ENCODE measurements around the gene GCSAM.
"Not testable (repeated sequence)": the region's sequence is repeated elsewhere in the genome, so short reads cannot be mapped to it uniquely, and the experiment has no call there.

The GCSAM gene

GRCh38 chr3:112097378-112097777, 35.7 kb downstream of the GCSAM start:
- no peak for DNase-seq

GRCh38 chr3:112096176-112096575, 36.9 kb downstream of the GCSAM start:
- no peak for DNase-seq

- DNase-seq: no peak
These were observed 37.3 kb downstream of the GCSAM start for GRCh38 chr3:112095731-112096130.

GRCh38 chr3:112093180-112093522, 39.9 kb downstream of the GCSAM start:
- no peak for DNase-seq

- no peak for DNase-seq
These were observed 40.4 kb downstream of the GCSAM start for GRCh38 chr3:112092496-112093179.

GRCh38 chr3:112090887-112091586, 42.0 kb downstream of the GCSAM start:
- no peak for DNase-seq

- DNase-seq: no peak
These were observed 42.8 kb downstream of the GCSAM start for GRCh38 chr3:112089956-112090886.

- no peak for DNase-seq
These were observed 44.1 kb downstream of the GCSAM start for GRCh38 chr3:112088944-112089343.

- DNase-seq: no peak
These were observed 45.3 kb downstream of the GCSAM start for GRCh38 chr3:112087746-112088145.

GRCh38 chr3:112086875-112087524, 46.0 kb downstream of the GCSAM start:
- no peak for DNase-seq

GRCh38 chr3:112086076-112086854, 46.8 kb downstream of the GCSAM start, which contains the start of gene C3orf52:
C3orf52 (plus strand) TSS chr3:112086389; CDS start chr3:112086408, 19 bp downstream.
- peak; percentile 24 for DNase-seq

GRCh38 chr3:112085735-112086075, 47.3 kb downstream of the GCSAM start:
- DNase-seq: no peak

- no peak for DNase-seq
These were observed 47.9 kb downstream of the GCSAM start for GRCh38 chr3:112084980-112085705.

- DNase-seq: no peak
These were observed 49.8 kb downstream of the GCSAM start for GRCh38 chr3:112083239-112083638.

- no peak for DNase-seq
These were observed 54.6 kb downstream of the GCSAM start for GRCh38 chr3:112078125-112079083.

GRCh38 chr3:112074616-112075497, 58.2 kb downstream of the GCSAM start:
- no peak for DNase-seq

GRCh38 chr3:112074006-112074405, 59.0 kb downstream of the GCSAM start:
- no peak for DNase-seq

- DNase-seq: not testable (repeated sequence)
These were observed 60.5 kb downstream of the GCSAM start for GRCh38 chr3:112072387-112073060.

Measured in activated gamma-delta T cell (primary cell).